ENCODE measurements around the gene OMP. TPM values are rescaled to one million over a fixed set of nuclear protein-coding genes. Genes with fewer than 3 reads are reported as not detected.

OMP gene
- total and polyA plus RNA-seq, 7 donors, result 0.32 TPM; not detected in 6

DNA sequence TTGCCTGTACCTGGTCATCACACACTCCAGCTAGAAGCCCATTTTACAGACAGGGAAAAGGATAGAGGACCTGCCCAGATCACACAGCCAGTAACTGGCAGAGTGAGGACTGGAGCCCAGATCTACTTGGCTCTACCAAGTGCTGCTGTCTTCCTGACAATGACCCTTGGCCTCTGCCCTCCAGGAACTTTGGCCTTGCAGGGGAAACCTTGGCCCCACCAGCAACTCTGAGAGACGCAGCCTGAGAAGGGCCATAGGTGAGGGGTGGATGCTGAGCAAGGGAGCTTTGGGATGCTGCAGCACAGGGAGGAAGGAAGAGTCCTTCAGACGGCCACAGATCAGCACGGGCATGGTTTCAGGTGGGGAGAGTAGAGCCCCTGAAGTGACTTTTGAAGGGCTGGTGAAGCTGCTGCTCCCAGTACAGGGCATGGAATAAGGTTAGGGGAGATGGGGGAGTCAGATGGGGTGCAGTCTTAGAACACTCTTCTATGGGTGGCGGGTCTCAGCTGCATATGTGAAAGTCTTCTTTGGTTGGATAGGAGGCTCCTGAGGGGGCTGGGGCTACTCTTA is 37.9 kb upstream of the OMP start:
- no peaks in the 10 kb centered on the region for H3K36me3 ChIP-seq (ENCODE audit: insufficient read depth in 1 of 2, low read depth in 1 of 2)
- TF ChIP-seq, protein P1, sequence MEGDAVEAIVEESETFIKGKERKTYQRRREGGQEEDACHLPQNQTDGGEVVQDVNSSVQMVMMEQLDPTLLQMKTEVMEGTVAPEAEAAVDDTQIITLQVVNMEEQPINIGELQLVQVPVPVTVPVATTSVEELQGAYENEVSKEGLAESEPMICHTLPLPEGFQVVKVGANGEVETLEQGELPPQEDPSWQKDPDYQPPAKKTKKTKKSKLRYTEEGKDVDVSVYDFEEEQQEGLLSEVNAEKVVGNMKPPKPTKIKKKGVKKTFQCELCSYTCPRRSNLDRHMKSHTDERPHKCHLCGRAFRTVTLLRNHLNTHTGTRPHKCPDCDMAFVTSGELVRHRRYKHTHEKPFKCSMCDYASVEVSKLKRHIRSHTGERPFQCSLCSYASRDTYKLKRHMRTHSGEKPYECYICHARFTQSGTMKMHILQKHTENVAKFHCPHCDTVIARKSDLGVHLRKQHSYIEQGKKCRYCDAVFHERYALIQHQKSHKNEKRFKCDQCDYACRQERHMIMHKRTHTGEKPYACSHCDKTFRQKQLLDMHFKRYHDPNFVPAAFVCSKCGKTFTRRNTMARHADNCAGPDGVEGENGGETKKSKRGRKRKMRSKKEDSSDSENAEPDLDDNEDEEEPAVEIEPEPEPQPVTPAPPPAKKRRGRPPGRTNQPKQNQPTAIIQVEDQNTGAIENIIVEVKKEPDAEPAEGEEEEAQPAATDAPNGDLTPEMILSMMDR (IDR thresholded peaks at IDR 0.05), result no peak
- no peaks in the 10 kb centered on the region for H3K4me1 ChIP-seq
- ATAC-seq, result no peak
- intact Hi-C loops (cut with DNase I), result no loop called here
- H3K4me3 ChIP-seq, result no peak overlapping the region
- H3K27ac ChIP-seq, result no peak overlapping the region
- DNase-seq, result no peak
- H3K27me3 ChIP-seq (ENCODE audit: insufficient read depth in 3 of 3, low read length in 2 of 3), result peaks cover 0 to 1% (median 0%) of the 10 kb centered on the region in 3 donors
- H3K9me3 ChIP-seq, result no peaks in the 10 kb centered on the region
- WGBS, 3 donors, result 93 to 95% (median 94%) methylated on average over 4 of the region's 4 CpGs

DNA sequence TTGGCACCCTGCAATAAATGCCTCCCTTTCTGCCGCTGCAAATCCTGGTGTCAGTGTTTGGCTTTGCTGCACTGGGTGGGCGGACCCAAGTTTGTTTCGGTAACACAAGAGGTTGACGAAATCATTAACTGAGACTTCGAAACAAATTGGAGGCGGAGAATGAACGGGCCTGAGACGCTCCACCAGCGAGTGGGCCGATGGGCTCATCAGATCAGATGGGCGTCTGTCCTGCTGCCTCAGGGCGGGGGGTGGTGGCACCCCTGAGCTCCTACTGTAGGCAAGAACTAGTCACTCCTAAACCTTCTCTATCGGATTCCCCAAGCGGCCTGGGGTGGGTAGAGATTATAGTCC is 36.8 kb upstream of the OMP start:
- TF ChIP-seq, protein P1 (IDR thresholded peaks at IDR 0.05), result no peak
- H3K9me3 ChIP-seq, result no peaks in the 10 kb centered on the region
- no peaks in the 10 kb centered on the region for H3K27me3 ChIP-seq (ENCODE audit: insufficient read depth in 3 of 3, low read length in 2 of 3)
- DNase-seq, result peak; percentile 54 to 69
- intact Hi-C loops (cut with DNase I), result no loop called here
- H3K4me3 ChIP-seq, result peak overlapping the region; percentile 74
- H3K4me1 ChIP-seq, result no peaks in the 10 kb centered on the region
- no peaks in the 10 kb centered on the region for H3K36me3 ChIP-seq (ENCODE audit: insufficient read depth in 1 of 2, low read depth in 1 of 2)
- 23 to 37% (median 25%) methylated on average over 14 of the region's 14 CpGs for WGBS, 3 donors
- peak overlapping the region; percentile 70 for H3K27ac ChIP-seq
- peak in 3 of 4 donors; percentile 2 to 26 (median 18) for ATAC-seq

DNA sequence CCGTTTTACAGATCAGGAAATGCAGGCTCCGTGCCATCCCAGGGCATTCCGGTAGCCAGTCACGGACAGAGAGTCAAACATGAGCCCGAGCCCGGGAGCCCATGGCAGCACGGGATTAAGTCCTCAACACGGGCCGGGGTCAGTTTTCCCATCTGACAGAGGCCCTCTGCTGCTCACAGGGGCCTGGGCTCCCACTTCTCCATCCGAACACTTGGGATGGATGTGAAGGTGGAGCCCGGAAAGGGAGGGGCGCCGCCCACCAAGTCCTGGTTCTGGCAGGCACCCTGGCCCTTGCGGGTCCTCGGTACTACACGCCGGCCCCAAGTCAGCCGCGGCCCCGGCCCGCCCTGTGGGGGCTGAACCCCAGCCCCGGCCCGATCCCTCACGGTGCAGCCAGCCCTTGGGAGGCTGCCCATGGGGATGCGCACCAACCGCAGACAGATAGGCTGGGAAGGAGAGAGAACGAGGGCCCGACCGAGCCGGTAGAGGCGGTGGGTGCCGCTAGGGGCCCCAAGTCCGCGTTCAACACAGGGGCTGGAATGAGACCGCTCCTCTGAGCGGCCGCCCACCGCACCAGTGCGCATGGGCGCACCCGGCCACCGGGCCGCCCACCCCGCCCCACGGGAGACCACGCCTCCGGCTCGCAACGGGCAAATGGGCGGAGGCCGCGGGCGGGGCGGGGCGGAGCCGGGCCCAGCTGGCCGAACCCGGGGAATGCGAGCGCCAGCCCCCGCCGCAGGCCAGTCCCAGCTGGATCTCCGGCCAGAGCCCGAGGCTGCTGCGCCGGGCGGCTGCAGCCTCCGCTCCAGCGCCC is 36.2 kb upstream of the OMP start, which contains the start of gene CAPN5:
Gene CAPN5 (plus strand): TSS at position 743 of the 814 bp plus-strand sequence. CDS start 17,916 bp downstream, outside the sequence.
- H3K27ac ChIP-seq, result peak within 1 kb of the TSS; percentile 70
- DNase-seq, result peak; percentile 94 to 96
- H3K4me3 ChIP-seq, result peak within 1 kb of the TSS; percentile 74
- intact Hi-C loops (cut with DNase I), result no loop called here
- H3K27me3 ChIP-seq (ENCODE audit: insufficient read depth in 3 of 3, low read length in 2 of 3), result no peaks in the 10 kb centered on the region
- TF ChIP-seq, protein P1 (IDR thresholded peaks at IDR 0.05), result peak; percentile 17
- ATAC-seq, result peak; percentile 98 to 99 (median 98)
- no peaks in the 10 kb centered on the region for H3K36me3 ChIP-seq (ENCODE audit: insufficient read depth in 1 of 2, low read depth in 1 of 2)
- no peaks in the 10 kb centered on the region for H3K9me3 ChIP-seq
- no peaks in the 10 kb centered on the region for H3K4me1 ChIP-seq
- 0 to 1% (median 1%) methylated on average over 50 to 69 of the region's 69 CpGs for WGBS, 3 donors

DNA sequence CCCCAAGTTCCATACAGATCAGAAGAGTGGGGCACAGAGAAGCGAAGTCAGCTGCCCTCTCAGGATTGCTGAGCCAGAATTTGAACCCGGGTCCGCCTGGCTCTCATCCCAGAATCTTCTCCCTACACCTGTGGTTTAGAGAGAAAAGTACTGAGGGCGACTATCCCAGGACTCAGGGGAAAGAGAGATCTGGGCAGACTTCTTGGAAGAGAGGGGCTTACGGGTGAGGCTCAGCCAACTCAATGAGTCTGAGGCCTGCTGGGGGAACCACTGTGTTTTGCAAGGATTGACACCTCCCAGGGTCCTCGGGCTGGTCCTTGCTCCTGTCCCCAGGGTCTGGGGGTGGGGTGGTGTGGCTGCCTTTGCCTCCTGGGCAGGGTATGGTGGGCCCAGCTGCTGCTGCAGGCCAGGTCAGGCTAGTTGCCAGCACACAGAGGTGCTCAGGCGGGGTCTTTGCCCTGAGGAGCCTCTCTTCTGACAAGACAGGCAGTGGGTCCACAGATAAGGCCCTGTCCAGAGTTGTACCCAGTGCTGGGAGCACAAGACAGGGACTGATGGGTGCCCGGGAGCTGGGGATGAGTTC is 34.7 kb upstream of the OMP start:
- no peak overlapping the region for H3K27ac ChIP-seq
- no peaks in the 10 kb centered on the region for H3K27me3 ChIP-seq (ENCODE audit: insufficient read depth in 3 of 3, low read length in 2 of 3)
- H3K9me3 ChIP-seq, result no peaks in the 10 kb centered on the region
- H3K4me1 ChIP-seq, result no peaks in the 10 kb centered on the region
- H3K4me3 ChIP-seq, result no peak overlapping the region
- H3K36me3 ChIP-seq (ENCODE audit: insufficient read depth in 1 of 2, low read depth in 1 of 2), result no peaks in the 10 kb centered on the region
- WGBS, 3 donors, result 66 to 79% (median 74%) methylated on average over 8 of the region's 8 CpGs
- ATAC-seq (no peak), DNase-seq (peak in 1 of 2 donors; percentile 44)
- intact Hi-C loops (cut with DNase I), result no loop called here
- TF ChIP-seq, protein P1 (IDR thresholded peaks at IDR 0.05), result no peak

Measured in psoas muscle (tissue), 8 donors.